Ovary (tissue), 9 donors: Measurements from ENCODE around the gene NUDT6. TPM values are rescaled to one million over a fixed set of nuclear protein-coding genes. Genes with fewer than 3 reads are reported as not detected.

Experiments used
- DNase-seq, 5 donors: peaks; one replicate each; pipeline ENCODE4 v3.0.0-alpha.2; 2019 to 2020
- H3K27ac ChIP-seq, 2 donors: fragments of 200-600 bp; one replicate each; pipeline versions ENCODE4 v1.5.1 to v1.8.0; 2019 to 2022
- H3K27me3 ChIP-seq: fragments of 200-600 bp; one replicate; pipeline ENCODE4 v1.8.0; 2022
- H3K36me3 ChIP-seq: fragments of 200-600 bp; sonication (generic); one replicate; pipeline ENCODE4 v1.5.1; 2019
- H3K4me1 ChIP-seq: one replicate; pipeline ENCODE4 v1.8.1; 2013; ENCODE audit warnings: mild to moderate bottlenecking, moderate library complexity; ENCODE audit not compliant: insufficient read depth
- H3K4me3 ChIP-seq: fragments of 200-600 bp; sonication (generic); one replicate; pipeline ENCODE4 v1.5.1; 2017
- H3K9me3 ChIP-seq, 2 donors: fragments of 200-600 bp in 1 of 2; sonication (generic) in 1 of 2; one replicate each; pipeline versions ENCODE4 v1.5.1 to v1.8.1; 2013 to 2019; ENCODE audit warnings: mild to moderate bottlenecking in 1 of 2, moderate library complexity in 1 of 2
- EP300 ChIP-seq: sonication (generic); formaldehyde crosslinking; IDR thresholded peaks from one replicate; pipeline ENCODE4 v1.6.1; 2017; ENCODE audit warnings: antibody characterized with exemption
- POLR2A ChIP-seq: fragments of 450-650 bp; IDR thresholded peaks from one replicate; pipeline ENCODE4 v1.6.1; 2017; ENCODE audit warnings: antibody characterized with exemption, mild to moderate bottlenecking, moderate library complexity
- whole genome bisulfite sequencing, 3 donors: extraction: QIAGEN DNeasy Blood & Tissue Kit in 1 of 3; methylation state at CpG; one replicate each; pipeline versions ENCODE4 v1.1.5 to v1.1.7; 2013 to 2017; 5-methylcytosine and 5-hydroxymethylcytosine counted together
- intact Hi-C, 4 donors: fragments of 100-400 bp; cut with DNase I; formaldehyde crosslinking; loops; one replicate each; pipeline versions ENCODE4 v1.11.0 to v1.15.1; 2022 to 2023
- polyA plus RNA-seq, 2 donors: library from polyadenylated mRNA; stranded (reverse); fragments of 200-250 nt in 1 of 2; fragments of 350-450 nt in 1 of 2; fragmentation: Illumina TruSeq in 1 of 2; extraction: RNeasy Lipid Tissue Mini Kit (QIAGEN cat#74804) in 1 of 2; gene quantifications; one replicate each; pipeline ENCODE4 v1.2.3, GENCODE V29; 2013 to 2014
- total RNA-seq, 7 donors: library from RNA; depleted of rRNA in 2 of 7; stranded (reverse); fragments of >200 nt in 2 of 7; fragmentation: NEBNext Ultra II Directional in 3 of 7; extraction: Animal tissue kit (Norgen Biotek cat#: 25700) in 3 of 7; gene quantifications; one replicate each; pipeline versions ENCODE4 v1.1.0 to v1.2.4, GENCODE V29; 2016 to 2023
- TF ChIP-seq, protein P1 (sequence below), 3 donors: fragments of 450-650 bp in 2 of 3; fragments of 200-600 bp in 1 of 3; IDR thresholded peaks; one replicate each; pipeline versions ENCODE4 v1.5.1 to v1.8.0; 2016 to 2022; ENCODE audit warnings: antibody characterized with exemption in 3 of 3, mild to moderate bottlenecking in 1 of 3
- donor health status: DM: no; HTN: no; CAD: no; lungs with moderate emphysema.
- donor health status: DM: no; HTN: no; CAD: no.
- donor health status: Bipolar disorder and iron deficiency.
- donor health status: DM: yes; HTN: yes; CAD: no.
- donor health status: DM: no; HTN: no; CAD: no.
- donor health status: DM: yes; HTN: yes; CAD: no.

NUDT6 gene
- total and polyA plus RNA-seq, 9 donors: 4.6 to 8.1 (median 5.7) TPM

DNA sequence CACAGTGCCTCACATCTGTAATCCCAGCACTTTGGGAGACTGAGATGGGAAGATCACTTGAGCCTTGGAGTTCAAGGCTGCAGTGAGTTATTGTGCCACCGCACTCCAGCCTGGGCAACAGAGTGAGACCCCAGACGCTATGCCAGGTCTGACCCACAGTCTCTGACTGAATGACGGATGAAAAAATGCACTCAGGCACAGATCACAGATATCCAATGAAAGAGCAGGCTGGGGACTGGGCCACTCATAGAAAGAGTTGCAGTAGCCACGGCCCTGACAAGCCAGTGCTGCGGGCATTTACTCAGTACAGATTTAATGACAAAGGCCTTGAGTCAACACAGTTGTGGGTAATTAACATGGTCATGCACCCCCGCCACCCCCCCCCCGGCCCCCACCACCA lies 22.7 kb downstream of the NUDT6 start:
- no peak for TF ChIP-seq EP300
- TF ChIP-seq, protein P1, sequence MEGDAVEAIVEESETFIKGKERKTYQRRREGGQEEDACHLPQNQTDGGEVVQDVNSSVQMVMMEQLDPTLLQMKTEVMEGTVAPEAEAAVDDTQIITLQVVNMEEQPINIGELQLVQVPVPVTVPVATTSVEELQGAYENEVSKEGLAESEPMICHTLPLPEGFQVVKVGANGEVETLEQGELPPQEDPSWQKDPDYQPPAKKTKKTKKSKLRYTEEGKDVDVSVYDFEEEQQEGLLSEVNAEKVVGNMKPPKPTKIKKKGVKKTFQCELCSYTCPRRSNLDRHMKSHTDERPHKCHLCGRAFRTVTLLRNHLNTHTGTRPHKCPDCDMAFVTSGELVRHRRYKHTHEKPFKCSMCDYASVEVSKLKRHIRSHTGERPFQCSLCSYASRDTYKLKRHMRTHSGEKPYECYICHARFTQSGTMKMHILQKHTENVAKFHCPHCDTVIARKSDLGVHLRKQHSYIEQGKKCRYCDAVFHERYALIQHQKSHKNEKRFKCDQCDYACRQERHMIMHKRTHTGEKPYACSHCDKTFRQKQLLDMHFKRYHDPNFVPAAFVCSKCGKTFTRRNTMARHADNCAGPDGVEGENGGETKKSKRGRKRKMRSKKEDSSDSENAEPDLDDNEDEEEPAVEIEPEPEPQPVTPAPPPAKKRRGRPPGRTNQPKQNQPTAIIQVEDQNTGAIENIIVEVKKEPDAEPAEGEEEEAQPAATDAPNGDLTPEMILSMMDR (IDR thresholded peaks at IDR 0.05): no peak
- no peak for TF ChIP-seq POLR2A
- Histone ChIP-seq H3K9me3 (no peaks in the 10 kb centered on the region), H3K4me1 (no peaks in the 10 kb centered on the region), H3K27ac (no peak overlapping the region), H3K36me3 (no peaks in the 10 kb centered on the region), H3K27me3 (no peaks in the 10 kb centered on the region), H3K4me3 (no peak overlapping the region)
- WGBS, 3 donors: 88 to 95% (median 89%) methylated on average over 7 of the region's 7 CpGs
- DNase-seq: no peak
- intact Hi-C loops: loop anchor here in 1 of 4 donors (5.0 kb wide), 1 partner anchor 422 kb away; no protein-coding TSS in a partner anchor

DNA sequence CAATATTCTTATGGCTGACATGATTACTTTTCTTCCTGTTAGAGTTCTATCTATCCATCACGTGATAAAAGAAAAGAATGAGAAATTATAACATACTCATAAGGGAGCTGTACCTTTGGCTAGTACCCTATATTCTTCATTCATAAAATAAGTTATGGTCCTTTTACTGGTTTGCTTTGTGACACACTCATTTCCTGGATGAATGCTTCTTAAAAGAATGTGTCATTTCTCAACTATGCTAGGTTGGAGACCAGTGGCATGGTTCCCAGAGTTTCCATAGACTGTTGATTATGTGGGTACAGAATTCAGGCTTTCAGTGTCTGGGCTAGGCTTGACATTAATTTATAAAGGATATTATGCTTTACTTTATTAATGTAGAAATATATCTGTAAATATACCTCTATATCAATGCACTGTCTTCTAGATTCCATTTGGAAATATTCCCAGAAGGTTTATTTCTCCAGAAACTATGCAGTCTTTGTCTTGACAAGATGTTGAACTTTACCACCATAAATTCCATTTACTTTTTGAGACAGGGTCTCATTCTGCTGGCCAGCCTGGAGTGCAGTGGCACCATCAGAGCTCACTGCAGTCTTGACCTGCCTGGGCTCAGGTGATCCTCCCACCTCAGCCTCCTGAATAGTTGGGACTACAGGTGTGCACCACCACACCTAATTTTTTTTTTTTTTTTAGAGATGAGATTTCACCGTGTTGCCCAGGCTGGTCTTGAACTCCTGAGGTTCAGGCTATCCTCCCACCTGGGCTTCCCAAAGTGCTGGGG lies 23.8 kb downstream of the NUDT6 start:
- no peak for DNase-seq
- WGBS, 3 donors: 77 to 88% (median 80%) methylated on average over 2 of the region's 2 CpGs
- H3K4me3 ChIP-seq: no peak overlapping the region
- H3K9me3 ChIP-seq: no peaks in the 10 kb centered on the region
- no peak for TF ChIP-seq EP300
- TF ChIP-seq, protein P1 (IDR thresholded peaks at IDR 0.05): no peak
- no peak for TF ChIP-seq POLR2A
- no peaks in the 10 kb centered on the region for H3K4me1 ChIP-seq
- H3K36me3 ChIP-seq: no peaks in the 10 kb centered on the region
- intact Hi-C loops: no loop called here
- no peaks in the 10 kb centered on the region for H3K27me3 ChIP-seq
- no peak overlapping the region for H3K27ac ChIP-seq

DNA sequence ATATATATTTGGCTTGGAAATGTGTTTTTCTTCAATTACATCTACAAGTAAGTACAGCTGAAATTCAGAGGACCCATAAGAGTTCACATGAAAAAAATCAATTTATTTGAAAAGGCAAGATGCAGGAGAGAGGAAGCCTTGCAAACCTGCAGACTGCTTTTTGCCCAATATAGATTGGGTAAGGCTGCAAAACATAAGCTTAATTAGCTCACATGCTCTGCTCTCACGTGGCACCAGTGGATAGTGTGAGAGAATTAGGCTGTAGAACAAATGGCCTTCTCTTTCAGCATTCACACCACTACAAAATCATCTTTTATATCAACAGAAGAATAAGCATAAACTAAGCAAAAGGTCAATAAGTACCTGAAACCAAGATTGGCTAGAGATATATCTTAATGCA lies 26.1 kb downstream of the NUDT6 start:
- no peaks in the 10 kb centered on the region for H3K27me3 ChIP-seq
- no peaks in the 10 kb centered on the region for H3K4me1 ChIP-seq
- no peak overlapping the region for H3K27ac ChIP-seq
- TF ChIP-seq POLR2A (no peak), EP300 (no peak)
- TF ChIP-seq, protein P1 (IDR thresholded peaks at IDR 0.05): no peak
- 66 to 80% (median 68%) methylated on average over 1 of the region's 1 CpG for WGBS, 3 donors
- intact Hi-C loops: no loop called here
- no peak for DNase-seq
- no peak overlapping the region for H3K4me3 ChIP-seq
- no peaks in the 10 kb centered on the region for H3K9me3 ChIP-seq
- no peaks in the 10 kb centered on the region for H3K36me3 ChIP-seq

DNA sequence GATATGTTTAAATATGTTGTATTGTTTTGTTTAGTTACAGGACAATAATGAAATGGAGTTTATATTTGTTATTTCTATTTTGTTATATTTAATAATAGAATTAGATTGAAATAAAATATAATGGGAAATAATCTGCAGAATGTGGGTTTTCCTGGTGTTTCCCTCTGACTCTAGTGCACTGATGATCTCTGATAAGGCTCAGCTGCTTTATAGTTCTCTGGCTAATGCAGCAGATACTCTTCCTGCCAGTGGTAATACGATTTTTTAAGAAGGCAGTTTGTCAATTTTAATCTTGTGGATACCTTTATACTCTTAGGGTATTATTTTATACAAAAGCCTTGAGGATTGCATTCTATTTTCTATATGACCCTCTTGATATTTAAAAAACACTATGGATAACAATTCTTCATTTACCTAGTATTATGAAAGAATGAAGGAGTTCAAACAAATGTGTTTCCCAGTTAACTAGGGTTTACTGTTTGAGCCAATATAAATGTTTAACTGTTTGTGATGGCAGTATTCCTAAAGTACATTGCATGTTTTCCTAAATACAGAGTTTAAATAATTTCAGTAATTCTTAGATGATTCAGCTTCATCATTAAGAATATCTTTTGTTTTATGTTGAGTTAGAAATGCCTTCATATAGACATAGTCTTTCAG lies 26.9 kb downstream of the NUDT6 start:
- Histone ChIP-seq H3K4me3 (no peak overlapping the region), H3K4me1 (no peaks in the 10 kb centered on the region), H3K36me3 (no peaks in the 10 kb centered on the region), H3K27ac (no peak overlapping the region), H3K27me3 (no peaks in the 10 kb centered on the region), H3K9me3 (no peaks in the 10 kb centered on the region)
- 33 to 47% (median 38%) methylated on average over 1 of the region's 1 CpG for WGBS, 3 donors
- TF ChIP-seq POLR2A: no peak
- TF ChIP-seq, protein P1 (IDR thresholded peaks at IDR 0.05): no peak
- TF ChIP-seq EP300: no peak
- intact Hi-C loops: no loop called here
- no peak for DNase-seq
